Spleen (tissue), 11 donors: ENCODE measurements around the gene TFB1M. TPM values are rescaled to one million over a fixed set of nuclear protein-coding genes. Genes with fewer than 3 reads are reported as not detected.

ENCODE experiments used
- DNase-seq: peaks from one replicate; pipeline ENCODE4 v3.0.0-alpha.2; 2020
- H3K27ac ChIP-seq, 8 donors: fragments of 200-600 bp; sonication (generic) in 7 of 8; 1 replicate in 4 of 8; 2 replicates in 4 of 8; pipeline versions ENCODE4 v1.5.0 to v1.8.0; 2016 to 2021; ENCODE audit warnings: inconsistent platforms in 4 of 8, mild to moderate bottlenecking in 4 of 8, moderate library complexity in 1 of 8
- H3K27me3 ChIP-seq, 7 donors: fragments of 200-600 bp; sonication (generic) in 6 of 7; replicated peaks in 1 of 7; 1 replicate in 4 of 7; 2 replicates in 3 of 7; pipeline versions ENCODE4 v1.5.0 to v1.8.0; 2016 to 2021; ENCODE audit warnings: inconsistent platforms in 3 of 7, mild to moderate bottlenecking in 1 of 7
- H3K36me3 ChIP-seq, 6 donors: fragments of 200-600 bp; sonication (generic) in 5 of 6; 1 replicate in 4 of 6; 2 replicates in 2 of 6; pipeline versions ENCODE4 v1.5.0 to v1.8.0; 2016 to 2021; ENCODE audit warnings: inconsistent platforms in 2 of 6
- H3K4me1 ChIP-seq, 6 donors: fragments of 200-600 bp; sonication (generic) in 5 of 6; 1 replicate in 3 of 6; 2 replicates in 3 of 6; pipeline versions ENCODE4 v1.5.0 to v1.8.0; 2016 to 2021; ENCODE audit warnings: inconsistent platforms in 3 of 6
- H3K4me3 ChIP-seq, 8 donors: fragments of 200-600 bp; sonication (generic) in 7 of 8; 1 replicate in 4 of 8; 2 replicates in 4 of 8; pipeline versions ENCODE4 v1.5.0 to v1.8.0; 2016 to 2021; ENCODE audit warnings: inconsistent platforms in 4 of 8, mild to moderate bottlenecking in 4 of 8, moderate library complexity in 2 of 8
- H3K9me3 ChIP-seq, 8 donors: fragments of 200-600 bp; sonication (generic) in 7 of 8; 1 replicate in 4 of 8; 2 replicates in 4 of 8; pipeline versions ENCODE4 v1.5.0 to v1.8.0; 2016 to 2021; ENCODE audit warnings: inconsistent platforms in 4 of 8
- CTCF ChIP-seq, 11 experiments: fragments of 200-600 bp in 7 of 11; fragments of 450-650 bp in 4 of 11; sonication (generic) in 4 of 11; IDR thresholded peaks in 8 of 11; conservative IDR thresholded peaks in 3 of 11; 1 replicate in 7 of 11; 2 replicates in 4 of 11; pipeline versions ENCODE4 v1.4.0 to v1.8.0; 2016 to 2021; ENCODE audit warnings: antibody characterized with exemption in 11 of 11, inconsistent platforms in 4 of 11, mild to moderate bottlenecking in 1 of 11
- POLR2A ChIP-seq, 3 donors: fragments of 450-650 bp; IDR thresholded peaks; one replicate each; pipeline ENCODE4 v1.5.1; 2017; ENCODE audit warnings: antibody characterized with exemption in 3 of 3, mild to moderate bottlenecking in 1 of 3
- POLR2AphosphoS5 ChIP-seq, 3 donors: sonication (generic); formaldehyde crosslinking; IDR thresholded peaks; one replicate each; pipeline ENCODE4 v1.5.1; 2017; ENCODE audit warnings: antibody characterized with exemption in 3 of 3
- WGBS, 5 donors: extraction: QIAGEN DNeasy Blood & Tissue Kit in 3 of 5; methylation state at CpG; one replicate each; pipeline versions ENCODE4 v1.1.5 to v1.1.7; 2013 to 2018; 5-methylcytosine and 5-hydroxymethylcytosine counted together
- intact Hi-C: fragments of 100-400 bp; cut with DNase I; formaldehyde crosslinking; loops from one replicate; pipeline ENCODE4 v1.15.0; 2023; ENCODE audit warnings: low total_unique reads
- polyA plus RNA-seq, 3 donors: library from polyadenylated mRNA; stranded (reverse); fragments of 200-250 nt; gene quantifications; one replicate each; pipeline ENCODE4 v1.2.1, GENCODE V29; 2013
- total RNA-seq, 7 donors: library from RNA; depleted of rRNA in 3 of 7; stranded (reverse); fragments of >200 nt in 3 of 7; fragmentation: NEBNext Ultra II Directional in 4 of 7; extraction: Animal tissue kit (Norgen Biotek cat#: 25700) in 4 of 7; gene quantifications; one replicate each; pipeline versions ENCODE4 v1.1.0 to v1.2.1, GENCODE V29; 2016 to 2021
- donor health status: healthy with polysubstance abuse.
- donor health status: DM: no; HTN: no; CAD: no; lungs with moderate emphysema.
- donor health status: DM: no; HTN: no; CAD: no.
- donor health status: Bipolar disorder and iron deficiency.
- donor health status: healthy.
- donor health status: DM: no; HTN: no; CAD: no.
- donor health status: DM: yes; HTN: yes; CAD: no.

The TFB1M gene
- total and polyA plus RNA-seq, 10 donors: 11.4 to 39.2 (median 21.0) TPM

DNA sequence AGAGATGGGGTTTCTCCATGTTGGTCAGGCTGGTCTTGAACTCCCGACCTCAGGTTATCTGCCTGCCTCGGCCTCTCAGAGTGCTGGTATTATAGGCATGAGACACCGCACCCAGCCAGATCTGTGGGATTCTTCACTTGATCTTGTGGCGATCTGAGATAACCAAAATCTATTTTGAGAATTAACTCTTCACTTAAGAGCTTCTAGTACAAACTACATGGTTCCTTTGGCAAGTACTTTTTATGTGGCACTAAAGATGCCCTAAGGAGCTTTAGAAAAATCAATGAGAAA lies 37.8 kb upstream of the TFB1M start:
- Histone ChIP-seq H3K4me1 (peaks cover 0 to 7% (median 0%) of the 10 kb centered on the region in 6 donors), H3K27ac (no peak overlapping the region), H3K36me3 (no peaks in the 10 kb centered on the region), H3K4me3 (no peak overlapping the region), H3K9me3 (peaks cover 10 to 60% (median 39%) of the 10 kb centered on the region in 8 donors), H3K27me3 (peaks cover 0 to 8% (median 0%) of the 10 kb centered on the region in 7 donors)
- intact Hi-C loops: no loop called here
- 68 to 90% (median 86%) methylated on average over 4 of the region's 4 CpGs for WGBS, 5 donors
- DNase-seq: no peak
- TF ChIP-seq POLR2AphosphoS5 (IDR thresholded peaks at IDR 0.05): no peak
- TF ChIP-seq POLR2A (IDR thresholded peaks at IDR 0.05): no peak

- intact Hi-C loops: no loop called here
- WGBS, 5 donors: 75 to 86% (median 79%) methylated on average over 5 of the region's 5 CpGs
- H3K9me3 ChIP-seq: peaks cover 10 to 61% (median 43%) of the 10 kb centered on the region in 8 donors
- H3K4me1 ChIP-seq: peaks cover 0 to 7% (median 0%) of the 10 kb centered on the region in 6 donors
- no peak overlapping the region for H3K4me3 ChIP-seq
- no peak overlapping the region for H3K27ac ChIP-seq
- H3K36me3 ChIP-seq: no peaks in the 10 kb centered on the region
- no peak for DNase-seq
- TF ChIP-seq CTCF (IDR thresholded peaks at IDR 0.05 in 8 of 11, conservative IDR thresholded peaks at IDR 0.05 in 3 of 11) (no peak), POLR2AphosphoS5 (IDR thresholded peaks at IDR 0.05) (no peak), POLR2A (IDR thresholded peaks at IDR 0.05) (no peak)
- peaks cover 0 to 8% (median 0%) of the 10 kb centered on the region in 7 donors for H3K27me3 ChIP-seq
Observed at GRCh38 chr6:155351273-155352129, 37.2 kb upstream of the TFB1M start.

- Histone ChIP-seq H3K27ac (no peak overlapping the region), H3K9me3 (peaks cover 10 to 60% (median 48%) of the 10 kb centered on the region in 8 donors), H3K36me3 (no peaks in the 10 kb centered on the region), H3K4me3 (no peak overlapping the region), H3K4me1 (peaks cover 0 to 7% (median 0%) of the 10 kb centered on the region in 6 donors), H3K27me3 (peaks cover 0 to 8% (median 0%) of the 10 kb centered on the region in 7 donors)
- DNase-seq: no peak
- intact Hi-C loops: no loop called here
- TF ChIP-seq POLR2AphosphoS5 (IDR thresholded peaks at IDR 0.05) (no peak), CTCF (IDR thresholded peaks at IDR 0.05 in 8 of 11, conservative IDR thresholded peaks at IDR 0.05 in 3 of 11) (no peak), POLR2A (IDR thresholded peaks at IDR 0.05) (no peak)
- WGBS, 5 donors: 87 to 100% (median 98%) methylated on average over 5 to 6 of the region's 6 CpGs
Observed at GRCh38 chr6:155349956-155350355, 35.7 kb upstream of the TFB1M start.

GRCh38 chr6:155349129-155349528 lies 34.8 kb upstream of the TFB1M start:
- TF ChIP-seq POLR2A (IDR thresholded peaks at IDR 0.05) (no peak), CTCF (IDR thresholded peaks at IDR 0.05 in 8 of 11, conservative IDR thresholded peaks at IDR 0.05 in 3 of 11) (no peak), POLR2AphosphoS5 (IDR thresholded peaks at IDR 0.05) (no peak)
- Histone ChIP-seq H3K27me3 (peaks cover 0 to 8% (median 0%) of the 10 kb centered on the region in 7 donors), H3K9me3 (peaks cover 5 to 52% (median 40%) of the 10 kb centered on the region in 8 donors), H3K4me3 (no peak overlapping the region), H3K36me3 (no peaks in the 10 kb centered on the region), H3K27ac (no peak overlapping the region), H3K4me1 (peaks cover 0 to 7% (median 0%) of the 10 kb centered on the region in 6 donors)
- no peak for DNase-seq
- 90 to 100% (median 96%) methylated on average over 2 of the region's 2 CpGs for WGBS, 5 donors
- intact Hi-C loops: no loop called here
